NCI-H1436 treated with DMSO at 0.1 percent for 48 hours (cell line): ENCODE data around the gene FLT3.
"Not testable (repeated sequence)": the region's sequence is repeated elsewhere in the genome, so short reads cannot be mapped to it uniquely, and the experiment has no call there.

Experiments
- DNase-seq: peaks from one replicate; lab custom pipeline; 2025; lab: John Stamatoyannopoulos, UW

FLT3 gene

GRCh38 chr13:27972478-27972820, 127.9 kb downstream of the FLT3 start:
- no peak for DNase-seq

- no peak for DNase-seq
Observed at GRCh38 chr13:27971776-27972477, 128.4 kb downstream of the FLT3 start.

GRCh38 chr13:27971236-27971645, 129.1 kb downstream of the FLT3 start:
- no peak for DNase-seq

GRCh38 chr13:27970382-27971235, 129.8 kb downstream of the FLT3 start:
- DNase-seq = no peak

- DNase-seq = no peak
Observed at GRCh38 chr13:27969866-27970229, 130.5 kb downstream of the FLT3 start.

GRCh38 chr13:27969082-27969865, 131.1 kb downstream of the FLT3 start, which contains the start of gene CDX2:
CDX2 (minus strand) TSS chr13:27969315; CDS start chr13:27969006, 309 bp downstream.
- DNase-seq = no peak

- DNase-seq = no peak
Observed at GRCh38 chr13:27968316-27969081, 131.9 kb downstream of the FLT3 start.

- no peak for DNase-seq
Observed at GRCh38 chr13:27967736-27968315, 132.6 kb downstream of the FLT3 start.

GRCh38 chr13:27967203-27967735, 133.1 kb downstream of the FLT3 start:
- no peak for DNase-seq

- no peak for DNase-seq
Observed at GRCh38 chr13:27966641-27967202, 133.7 kb downstream of the FLT3 start.

- no peak for DNase-seq
Observed at GRCh38 chr13:27965740-27966640, 134.4 kb downstream of the FLT3 start.

GRCh38 chr13:27965343-27965739, 135.0 kb downstream of the FLT3 start:
- no peak for DNase-seq

- DNase-seq = no peak
Observed at GRCh38 chr13:27964741-27965323, 135.5 kb downstream of the FLT3 start.

GRCh38 chr13:27964206-27964605, 136.2 kb downstream of the FLT3 start:
- DNase-seq = not testable (repeated sequence)

GRCh38 chr13:27963491-27963890, 136.9 kb downstream of the FLT3 start:
- DNase-seq = no peak

GRCh38 chr13:27962982-27963381, 137.4 kb downstream of the FLT3 start:
- DNase-seq = no peak

GRCh38 chr13:27962128-27962841, 138.1 kb downstream of the FLT3 start:
- no peak for DNase-seq

GRCh38 chr13:27961227-27962085, 138.9 kb downstream of the FLT3 start:
- DNase-seq = no peak
